Activated naive CD4-positive, alpha-beta T cell (primary cell): ENCODE data around the gene SLC41A2.
"Not testable (repeated sequence)": the region's sequence is repeated elsewhere in the genome, so short reads cannot be mapped to it uniquely, and the experiment has no call there.

Experiments
- DNase-seq, 4 experiments: peaks; one replicate each; lab custom pipeline; 2025; lab: John Stamatoyannopoulos, UW

Gene SLC41A2

GRCh38 chr12:104958001-104958804 lies at the start of gene SLC41A2:
Gene SLC41A2 (minus strand): TSS chr12:104958290. CDS start chr12:104928527, 29,763 bp downstream.
- peak; percentile 27 to 68 (median 46) for DNase-seq

DNA sequence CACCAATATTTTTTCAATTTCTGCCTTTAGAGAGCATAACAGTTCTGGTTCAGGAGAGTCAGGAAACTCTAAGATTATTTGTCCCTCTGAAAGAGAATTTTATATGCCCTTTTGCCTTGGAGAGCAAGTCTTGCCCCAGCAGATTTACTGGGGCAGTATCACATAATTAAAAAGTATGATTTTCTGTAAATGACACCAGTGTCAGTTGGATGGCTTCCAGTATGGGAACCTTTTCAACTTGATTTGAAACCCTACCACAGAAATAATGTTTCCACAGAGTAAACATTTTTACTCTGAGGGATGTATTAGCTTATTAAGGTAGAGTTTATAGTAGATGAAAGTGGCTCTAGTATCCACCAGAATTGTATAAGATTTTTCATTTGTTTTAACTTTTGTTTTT lies 43.4 kb upstream of the SLC41A2 start:
- DNase-seq = no peak

GRCh38 chr12:104999347-104999685 lies 41.2 kb upstream of the SLC41A2 start:
- no peak for DNase-seq

DNA sequence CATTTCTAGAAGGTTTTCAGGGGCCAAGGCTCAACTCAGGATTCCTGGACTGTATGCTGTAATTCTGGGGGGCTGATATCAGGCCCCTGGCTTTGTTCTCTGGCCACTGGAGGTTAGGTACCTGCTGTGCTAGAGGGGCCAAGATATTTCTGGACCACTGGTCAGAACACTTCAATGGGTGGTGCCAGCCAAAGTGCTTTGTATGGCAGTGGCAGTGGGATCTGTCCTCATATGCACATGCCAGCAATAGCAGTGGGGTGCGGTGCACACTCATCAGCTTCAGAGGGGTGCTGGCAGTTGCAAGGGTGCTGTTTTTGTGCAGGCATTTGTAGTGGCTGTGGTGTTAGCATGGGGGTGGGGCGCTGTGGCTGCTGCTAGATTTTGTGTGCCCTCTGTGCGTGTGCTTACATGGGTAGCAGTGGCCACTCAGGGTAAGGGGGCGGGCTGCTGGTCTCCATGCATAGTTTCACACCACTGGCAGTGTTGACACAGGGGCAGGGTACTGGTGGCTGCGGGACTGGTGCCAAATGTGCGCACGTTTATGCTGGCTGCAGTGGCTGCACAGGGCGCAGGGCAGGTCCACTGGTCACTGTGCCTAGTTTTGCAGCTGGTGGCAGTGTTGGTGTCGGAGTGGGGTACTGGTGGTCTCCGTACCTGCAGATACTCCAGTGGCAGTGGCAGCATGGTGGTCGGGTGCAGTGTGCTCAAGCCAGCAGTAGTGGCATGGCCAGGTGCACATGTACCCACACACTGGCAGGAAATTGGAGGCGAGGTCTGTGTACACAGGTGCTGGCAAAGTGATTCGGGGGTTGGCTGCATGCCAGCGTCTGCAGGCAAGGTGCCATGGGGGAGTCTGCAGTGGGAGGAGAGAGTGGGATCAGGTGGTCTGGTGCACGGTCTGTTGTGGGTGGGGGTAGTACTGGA lies 40.6 kb upstream of the SLC41A2 start:
- no peak for DNase-seq

DNA sequence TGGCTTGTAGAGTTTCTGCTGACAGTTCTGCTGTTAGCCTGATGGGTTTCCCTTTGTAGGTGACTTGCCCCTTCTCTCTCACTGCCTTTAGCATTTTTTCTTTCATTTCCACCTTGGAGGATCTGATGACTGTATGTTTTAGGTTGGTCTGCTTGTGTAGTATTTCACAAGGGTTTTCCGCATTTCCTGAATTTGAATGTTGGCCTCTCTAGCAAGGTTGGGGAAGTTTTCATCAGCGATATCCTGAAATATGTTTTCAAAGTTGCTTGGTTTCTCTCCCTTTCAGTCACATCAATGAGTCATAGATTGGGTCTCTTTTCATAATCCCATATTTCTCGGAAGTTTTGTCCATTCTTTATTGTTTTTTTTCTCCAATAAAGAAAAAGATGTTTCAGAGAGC lies 39.5 kb upstream of the SLC41A2 start:
- DNase-seq = no peak

DNA sequence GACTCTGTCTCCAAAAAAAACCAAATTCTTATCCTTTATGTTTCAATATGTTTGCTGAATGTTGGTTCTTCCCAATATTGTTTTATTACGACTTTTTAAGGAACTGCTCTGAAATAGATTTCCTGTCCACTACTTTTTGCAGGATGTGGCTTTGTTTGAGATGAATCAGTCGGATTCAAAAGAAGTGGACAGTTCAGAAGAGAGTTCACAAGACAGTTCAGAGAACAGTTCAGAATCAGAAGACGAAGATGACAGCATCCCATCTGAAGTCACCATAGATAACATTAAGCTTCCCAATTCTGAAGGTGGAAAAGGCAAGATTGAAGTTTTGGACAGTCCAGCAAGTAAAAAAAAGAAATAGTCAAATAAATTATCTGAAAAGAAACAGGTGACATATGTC lies 36.2 kb upstream of the SLC41A2 start:
- no peak for DNase-seq

GRCh38 chr12:104991565-104992128 lies 33.6 kb upstream of the SLC41A2 start:
- no peak for DNase-seq

DNA sequence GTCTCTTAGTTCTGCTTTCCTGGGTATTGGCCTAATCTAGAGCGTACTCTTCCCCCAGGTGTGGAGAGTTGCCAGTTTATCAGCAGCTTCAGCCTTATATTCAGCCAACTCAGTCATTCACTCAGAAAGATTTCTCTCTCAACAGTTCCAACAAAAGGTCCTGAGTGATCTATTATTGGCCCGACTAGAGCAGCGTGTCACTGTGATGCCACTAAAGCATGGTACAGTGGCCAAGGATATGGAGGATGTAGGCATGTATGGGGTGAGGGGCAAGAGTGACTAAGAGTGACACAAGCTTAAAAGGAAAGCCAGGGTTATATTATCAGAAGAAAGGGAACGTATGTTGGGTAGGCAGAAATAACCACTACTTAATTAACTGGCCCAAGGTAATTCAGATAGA lies 32.9 kb upstream of the SLC41A2 start:
- no peak for DNase-seq

DNA sequence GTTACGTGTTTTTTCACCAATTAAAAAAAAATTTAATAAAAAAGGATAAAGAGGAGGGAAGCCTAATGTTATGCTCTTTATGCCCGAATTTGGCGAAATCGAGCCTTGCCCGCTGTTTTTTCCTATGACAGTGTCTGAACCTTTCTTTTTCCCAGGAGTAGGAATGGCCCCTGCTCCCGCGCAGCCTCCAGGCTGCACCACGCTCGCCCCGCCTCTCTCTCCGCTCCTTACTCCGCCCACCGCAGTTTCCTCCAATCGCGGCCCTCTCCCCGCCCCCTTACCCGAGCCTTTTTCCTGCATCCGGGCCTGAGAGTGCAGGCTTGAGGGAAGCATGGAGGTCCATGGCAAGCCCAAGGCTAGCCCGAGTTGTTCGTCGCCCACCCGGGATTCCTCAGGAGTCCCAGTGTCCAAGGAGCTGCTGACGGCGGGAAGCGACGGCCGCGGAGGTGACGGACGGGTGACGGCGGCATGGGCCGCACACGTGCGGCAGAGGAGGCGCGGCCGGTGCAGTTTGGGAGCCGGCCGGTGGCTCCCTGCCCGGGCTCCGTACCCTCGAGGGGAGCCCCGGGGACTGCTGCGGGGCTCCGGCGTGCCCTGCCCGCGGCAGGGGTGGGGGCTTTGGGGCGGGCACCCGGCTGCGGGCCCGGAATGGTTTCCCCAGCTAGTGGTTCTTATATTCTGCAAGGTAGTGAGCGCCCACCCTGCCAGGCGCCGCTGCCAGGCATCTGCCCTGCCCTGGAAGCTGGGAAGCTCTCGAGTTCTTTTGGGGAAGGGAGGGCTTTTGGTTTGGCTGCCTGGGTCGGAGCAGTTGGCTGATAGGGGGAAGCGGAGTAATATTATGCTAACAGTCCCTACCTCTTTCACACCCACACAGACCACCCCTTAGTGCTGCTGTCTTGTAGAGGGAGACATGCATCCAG lies 28.2 kb upstream of the SLC41A2 start, which contains the start of gene NOPCHAP1:
Gene NOPCHAP1, plus strand, starts transcription at position 295 of the 920 bp plus-strand sequence. Its CDS starts 37 bp downstream, at position 332.
- peak; percentile 39 to 77 (median 60) for DNase-seq

DNA sequence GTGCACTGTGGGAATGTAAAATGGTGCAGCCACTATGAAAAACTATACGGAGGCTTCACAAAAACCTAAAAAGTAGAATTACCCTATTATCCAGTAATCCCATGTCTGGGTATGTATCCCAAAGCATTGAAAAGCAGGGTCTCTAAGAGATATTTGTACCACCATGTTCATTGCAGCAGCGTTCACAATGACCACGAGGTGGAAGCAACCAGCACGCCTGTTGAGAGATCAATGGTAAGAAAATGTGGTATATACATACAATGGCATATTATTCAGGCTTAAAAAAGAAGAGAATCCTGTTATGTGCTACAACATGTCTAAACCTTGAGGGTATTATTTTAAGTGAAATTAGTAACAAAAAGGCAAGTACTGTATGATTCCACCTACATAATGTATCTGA lies 27.1 kb upstream of the SLC41A2 start:
- no peak for DNase-seq

DNA sequence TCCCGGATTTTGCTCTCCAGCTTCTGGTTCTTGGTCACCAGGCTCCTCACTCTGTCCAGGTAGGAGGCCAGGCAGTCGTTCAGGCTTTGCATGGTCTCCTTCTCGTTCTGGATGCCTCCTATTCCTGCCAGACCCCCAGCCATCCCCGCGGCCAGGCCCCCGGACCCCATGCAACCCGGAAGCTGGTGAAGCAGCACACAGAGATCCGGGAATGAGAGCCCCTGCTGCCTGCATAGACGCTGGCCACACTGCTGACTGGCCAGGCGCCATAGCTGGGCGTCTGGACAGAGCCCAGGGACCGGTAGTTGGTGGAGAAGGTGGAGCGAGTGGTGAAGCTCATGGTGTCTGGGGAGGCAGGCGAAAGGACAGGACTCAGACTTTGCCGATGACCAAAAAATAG lies 19.6 kb upstream of the SLC41A2 start:
- DNase-seq = not testable (repeated sequence)

- DNase-seq = no peak
These were observed 18.6 kb upstream of the SLC41A2 start for GRCh38 chr12:104976703-104977102.

GRCh38 chr12:104975587-104976343 lies 17.7 kb upstream of the SLC41A2 start:
- no peak for DNase-seq

GRCh38 chr12:104974626-104975290 lies 16.7 kb upstream of the SLC41A2 start:
- no peak for DNase-seq

GRCh38 chr12:104973250-104973649 lies 15.2 kb upstream of the SLC41A2 start:
- DNase-seq = no peak

DNA sequence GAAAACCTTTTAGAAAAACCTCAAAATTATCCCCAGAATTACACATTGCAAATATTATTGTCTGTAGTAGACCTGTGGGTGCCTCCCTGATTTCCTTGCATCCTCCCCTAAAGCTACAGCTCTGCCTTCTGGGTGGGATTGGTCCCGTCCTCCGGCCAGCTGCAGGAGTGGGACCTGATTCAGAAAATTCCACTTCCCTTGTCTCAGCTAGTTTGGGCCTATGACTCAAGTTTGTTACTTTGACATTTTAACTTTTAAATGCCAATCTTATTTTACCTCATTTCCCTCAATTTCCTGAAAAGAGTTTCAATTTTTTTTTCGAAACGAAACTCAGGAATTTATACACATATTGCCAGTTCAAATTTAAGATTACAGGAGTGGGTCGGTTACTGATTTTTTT lies 13.2 kb upstream of the SLC41A2 start:
- no peak for DNase-seq

DNA sequence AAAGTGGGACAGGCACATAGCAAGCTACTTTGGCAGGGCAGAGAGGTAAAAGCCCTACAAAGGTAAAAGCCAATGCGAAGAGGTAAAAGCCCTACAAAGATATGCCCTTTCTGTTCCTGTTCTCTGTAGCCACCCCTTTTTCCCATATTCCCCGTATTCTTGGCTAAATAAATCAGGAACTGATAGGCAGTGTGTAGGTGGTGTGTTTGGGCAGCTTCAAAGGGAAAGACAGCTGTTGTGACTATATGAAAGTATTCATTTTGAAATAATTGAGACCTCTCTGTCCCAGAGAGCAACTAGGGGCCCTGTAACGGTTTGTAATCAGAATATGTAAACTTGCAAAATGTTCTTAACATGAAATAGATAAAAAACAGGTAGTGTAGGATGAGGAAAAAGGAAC lies 11.3 kb upstream of the SLC41A2 start:
- no peak for DNase-seq

- no peak for DNase-seq
These were observed 8.6 kb upstream of the SLC41A2 start for GRCh38 chr12:104966677-104967076.

DNA sequence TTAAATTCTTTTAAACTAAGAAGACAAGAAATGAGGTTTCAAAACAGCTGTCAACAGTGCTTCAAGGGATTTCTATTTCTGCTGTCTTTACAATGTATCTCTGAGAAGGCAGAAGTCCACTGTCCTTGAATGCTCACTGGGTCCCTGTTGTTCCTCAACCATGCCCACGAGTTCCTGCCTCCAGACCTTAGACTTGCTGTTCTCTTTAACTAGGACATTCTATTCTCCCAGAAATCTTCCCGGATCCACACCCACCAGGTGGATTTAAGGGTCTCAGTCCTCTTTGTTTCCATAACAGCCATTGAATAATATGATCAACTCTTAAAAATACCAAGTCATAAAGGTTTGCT lies 6.7 kb upstream of the SLC41A2 start:
- DNase-seq = no peak

GRCh38 chr12:104964167-104964855 lies 6.2 kb upstream of the SLC41A2 start:
- DNase-seq = no peak
